Measurements from ENCODE around the gene BMPR1A. TPM values are rescaled to one million over a fixed set of nuclear protein-coding genes. Genes with fewer than 3 reads are reported as not detected.
"Not testable (repeated sequence)": the region's sequence is repeated elsewhere in the genome, so short reads cannot be mapped to it uniquely, and the experiment has no call there.

BMPR1A gene
- total RNA-seq, 1 donor from 2014 or later, result 84.7 TPM

GRCh38 chr10:86732771-86733170 lies 23.6 kb upstream of the BMPR1A start:
- no peak overlapping the region for H3K4me3 Mint-ChIP-seq
- no peaks in the 10 kb centered on the region for H3K27me3 Mint-ChIP-seq
- peaks cover 2% of the 10 kb centered on the region for H3K9me3 Mint-ChIP-seq
- TF ChIP-seq, protein P1, sequence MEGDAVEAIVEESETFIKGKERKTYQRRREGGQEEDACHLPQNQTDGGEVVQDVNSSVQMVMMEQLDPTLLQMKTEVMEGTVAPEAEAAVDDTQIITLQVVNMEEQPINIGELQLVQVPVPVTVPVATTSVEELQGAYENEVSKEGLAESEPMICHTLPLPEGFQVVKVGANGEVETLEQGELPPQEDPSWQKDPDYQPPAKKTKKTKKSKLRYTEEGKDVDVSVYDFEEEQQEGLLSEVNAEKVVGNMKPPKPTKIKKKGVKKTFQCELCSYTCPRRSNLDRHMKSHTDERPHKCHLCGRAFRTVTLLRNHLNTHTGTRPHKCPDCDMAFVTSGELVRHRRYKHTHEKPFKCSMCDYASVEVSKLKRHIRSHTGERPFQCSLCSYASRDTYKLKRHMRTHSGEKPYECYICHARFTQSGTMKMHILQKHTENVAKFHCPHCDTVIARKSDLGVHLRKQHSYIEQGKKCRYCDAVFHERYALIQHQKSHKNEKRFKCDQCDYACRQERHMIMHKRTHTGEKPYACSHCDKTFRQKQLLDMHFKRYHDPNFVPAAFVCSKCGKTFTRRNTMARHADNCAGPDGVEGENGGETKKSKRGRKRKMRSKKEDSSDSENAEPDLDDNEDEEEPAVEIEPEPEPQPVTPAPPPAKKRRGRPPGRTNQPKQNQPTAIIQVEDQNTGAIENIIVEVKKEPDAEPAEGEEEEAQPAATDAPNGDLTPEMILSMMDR (conservative IDR thresholded peaks at IDR 0.05), result no peak
- peaks cover 5% of the 10 kb centered on the region for H3K4me1 Mint-ChIP-seq (ENCODE audit: unreplicated experiment)
- DNase-seq (ENCODE audit: extremely low spot score, unreplicated experiment), result no peak
- no peaks in the 10 kb centered on the region for H3K36me3 Mint-ChIP-seq
- H3K27ac Mint-ChIP-seq, result peak overlapping the region; percentile 38

DNA sequence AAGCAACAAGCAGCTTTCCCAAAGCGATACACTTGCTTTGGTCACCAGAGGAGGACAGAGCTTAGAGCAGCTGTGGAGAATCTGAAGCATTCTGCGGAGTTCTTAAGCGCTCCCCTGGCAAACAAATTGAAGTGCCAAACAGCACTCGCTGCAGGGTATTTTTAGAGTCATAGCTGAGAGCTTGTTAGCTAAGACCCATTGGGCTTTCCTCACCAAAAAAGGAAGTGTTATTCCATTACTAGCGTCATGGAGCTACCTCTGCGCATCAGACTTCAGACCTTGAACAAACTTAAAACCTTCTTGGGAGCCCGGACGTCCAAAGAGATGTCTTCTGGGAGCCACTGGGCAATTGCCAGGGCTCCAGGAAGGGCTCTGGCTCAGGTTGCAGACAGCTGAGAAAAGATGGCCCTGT lies 23.2 kb upstream of the BMPR1A start:
- H3K4me1 Mint-ChIP-seq (ENCODE audit: unreplicated experiment), result peaks cover 5% of the 10 kb centered on the region
- TF ChIP-seq, protein P1 (conservative IDR thresholded peaks at IDR 0.05), result no peak
- H3K9me3 Mint-ChIP-seq, result peaks cover 5% of the 10 kb centered on the region
- peak overlapping the region; percentile 38 for H3K27ac Mint-ChIP-seq
- H3K27me3 Mint-ChIP-seq, result no peaks in the 10 kb centered on the region
- no peak for DNase-seq (ENCODE audit: extremely low spot score, unreplicated experiment)
- no peak overlapping the region for H3K4me3 Mint-ChIP-seq
- H3K36me3 Mint-ChIP-seq, result no peaks in the 10 kb centered on the region

- TF ChIP-seq, protein P1 (conservative IDR thresholded peaks at IDR 0.05), result no peak
- Mint-ChIP-seq H3K36me3 (no peaks in the 10 kb centered on the region), H3K4me1 (ENCODE audit: unreplicated experiment) (peaks cover 5% of the 10 kb centered on the region), H3K27ac (no peak overlapping the region), H3K9me3 (peaks cover 5% of the 10 kb centered on the region), H3K27me3 (no peaks in the 10 kb centered on the region), H3K4me3 (no peak overlapping the region)
- no peak for DNase-seq (ENCODE audit: extremely low spot score, unreplicated experiment)
These were observed 22.0 kb upstream of the BMPR1A start for GRCh38 chr10:86734207-86734988.

DNA sequence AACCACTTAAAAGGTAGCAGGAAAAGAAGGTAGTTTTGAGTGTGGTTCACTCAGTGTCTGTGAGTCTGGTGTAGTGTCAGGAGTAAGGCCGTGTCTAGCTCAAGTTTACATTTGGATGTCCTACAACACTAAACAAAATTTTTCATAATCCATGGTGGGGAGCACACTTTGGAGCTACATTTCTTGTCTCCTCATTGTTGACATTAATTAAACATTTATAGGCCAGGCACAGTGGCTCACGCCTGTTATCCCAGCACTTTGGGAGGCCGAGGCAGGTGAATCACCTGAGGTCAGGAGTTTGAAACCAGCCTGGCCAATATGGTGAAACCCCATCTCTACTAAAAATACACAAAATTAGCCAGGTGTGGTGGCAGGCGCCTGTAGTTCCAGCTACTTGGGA lies 21.1 kb upstream of the BMPR1A start:
- not testable (repeated sequence) for H3K9me3 Mint-ChIP-seq; H3K4me3 Mint-ChIP-seq; H3K27me3 Mint-ChIP-seq; DNase-seq (ENCODE audit: extremely low spot score, unreplicated experiment); H3K4me1 Mint-ChIP-seq (ENCODE audit: unreplicated experiment); H3K27ac Mint-ChIP-seq; H3K36me3 Mint-ChIP-seq

DNA sequence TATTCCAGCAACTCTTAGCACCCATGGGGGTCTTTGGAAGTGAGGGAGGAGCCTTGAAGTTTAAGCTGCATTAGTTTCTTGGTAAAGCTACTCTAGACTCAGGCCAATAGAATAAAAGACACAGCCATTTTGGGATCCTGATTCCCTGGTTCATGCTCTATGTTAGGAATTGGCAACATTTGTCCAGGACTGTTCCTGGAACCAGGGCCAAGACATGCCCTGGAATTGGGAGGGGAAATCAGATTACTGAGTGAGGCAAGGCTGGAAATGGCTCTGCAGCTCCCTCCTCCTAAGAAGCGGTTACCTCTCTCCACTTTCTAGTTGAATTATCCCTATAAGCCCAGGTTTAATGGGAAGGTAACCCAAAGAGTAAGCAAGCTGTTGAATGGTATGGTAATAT lies 14.2 kb upstream of the BMPR1A start:
- Mint-ChIP-seq H3K4me1 (ENCODE audit: unreplicated experiment) (no peaks in the 10 kb centered on the region), H3K4me3 (no peak overlapping the region)

More for the DNA sequence above, 14.2 kb upstream of the BMPR1A start:
- TF ChIP-seq, protein P1 (conservative IDR thresholded peaks at IDR 0.05), result no peak
- Mint-ChIP-seq H3K36me3 (no peaks in the 10 kb centered on the region), H3K9me3 (peaks cover 5% of the 10 kb centered on the region), H3K27ac (no peak overlapping the region), H3K27me3 (no peaks in the 10 kb centered on the region)
- no peak for DNase-seq (ENCODE audit: extremely low spot score, unreplicated experiment)
